Effector CD4-positive, alpha-beta T cell (primary cell): Measurements from ENCODE around the gene CBX1.
"Not testable (repeated sequence)": the region's sequence is repeated elsewhere in the genome, so short reads cannot be mapped to it uniquely, and the experiment has no call there.

Experiments
- DNase-seq: peaks from one replicate; pipeline ENCODE4 v3.0.0-alpha.2; 2020

The CBX1 gene

GRCh38 chr17:48071654-48072053 lies 29.6 kb downstream of the CBX1 start:
- DNase-seq: no peak

GRCh38 chr17:48070195-48070594 lies 31.1 kb downstream of the CBX1 start:
- no peak for DNase-seq

- DNase-seq: no peak
Observed at GRCh38 chr17:48068491-48068961, 32.8 kb downstream of the CBX1 start.

DNA sequence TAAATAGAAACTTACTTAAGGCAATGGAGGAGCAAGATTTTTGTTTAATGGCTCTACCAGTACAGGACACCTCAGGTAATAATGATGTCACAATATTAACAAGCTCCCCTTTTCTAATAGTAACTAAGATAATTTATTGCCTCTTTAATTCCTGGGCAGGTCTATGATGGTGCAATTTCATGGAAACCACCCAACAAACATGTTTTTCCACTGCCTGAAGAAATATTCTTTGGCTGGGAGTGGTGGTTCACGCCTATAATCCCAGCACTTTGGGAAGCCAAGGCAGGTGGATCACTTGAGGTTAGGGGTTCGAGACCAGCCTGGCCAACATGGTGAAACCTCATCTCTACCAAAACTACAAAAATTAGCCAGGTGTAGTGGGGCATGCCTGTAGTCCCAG lies 33.5 kb downstream of the CBX1 start:
- not testable (repeated sequence) for DNase-seq

- DNase-seq: no peak
Observed at GRCh38 chr17:48067245-48067644, 34.0 kb downstream of the CBX1 start.

- no peak for DNase-seq
Observed at GRCh38 chr17:48066656-48067055, 34.6 kb downstream of the CBX1 start.

GRCh38 chr17:48066192-48066591 lies 35.1 kb downstream of the CBX1 start:
- no peak for DNase-seq

GRCh38 chr17:48064638-48065037 lies 36.6 kb downstream of the CBX1 start:
- DNase-seq: no peak

GRCh38 chr17:48062273-48062672 lies 39.0 kb downstream of the CBX1 start:
- DNase-seq: no peak

DNA sequence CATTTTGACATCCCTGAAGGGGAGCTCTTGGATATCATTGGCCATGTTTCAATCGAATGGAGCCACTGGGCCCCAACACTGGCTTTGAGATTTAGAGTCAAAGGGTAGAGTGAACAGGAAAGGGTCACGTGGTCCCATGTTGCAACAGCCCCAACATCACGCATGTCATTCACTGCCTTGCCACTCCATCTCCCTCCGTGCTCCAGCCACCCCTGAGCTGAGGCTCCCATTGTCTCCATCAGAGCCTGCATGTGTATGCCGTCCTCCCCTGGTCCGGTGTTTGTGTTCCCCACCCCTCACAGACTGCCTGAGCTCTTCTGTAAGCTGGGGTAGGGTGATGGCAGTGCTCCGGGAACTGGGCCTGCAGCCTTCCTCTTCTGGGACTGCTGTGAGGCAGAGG lies 41.0 kb downstream of the CBX1 start:
- DNase-seq: no peak

DNA sequence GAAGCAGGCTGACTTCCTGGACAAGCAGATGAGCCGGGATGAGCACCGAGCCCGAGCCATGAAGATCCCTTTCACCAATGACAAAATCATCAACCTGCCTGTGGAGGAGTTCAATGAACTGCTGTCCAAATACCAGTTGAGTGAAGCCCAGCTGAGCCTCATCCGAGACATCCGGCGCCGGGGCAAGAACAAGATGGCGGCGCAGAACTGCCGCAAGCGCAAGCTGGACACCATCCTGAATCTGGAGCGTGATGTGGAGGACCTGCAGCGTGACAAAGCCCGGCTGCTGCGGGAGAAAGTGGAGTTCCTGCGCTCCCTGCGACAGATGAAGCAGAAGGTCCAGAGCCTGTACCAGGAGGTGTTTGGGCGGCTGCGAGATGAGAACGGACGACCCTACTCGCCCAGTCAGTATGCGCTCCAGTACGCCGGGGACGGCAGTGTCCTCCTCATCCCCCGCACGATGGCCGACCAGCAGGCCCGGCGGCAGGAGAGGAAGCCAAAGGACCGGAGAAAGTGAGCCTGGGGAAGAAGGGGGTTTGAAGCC lies 42.1 kb downstream of the CBX1 start:
- DNase-seq: no peak

DNA sequence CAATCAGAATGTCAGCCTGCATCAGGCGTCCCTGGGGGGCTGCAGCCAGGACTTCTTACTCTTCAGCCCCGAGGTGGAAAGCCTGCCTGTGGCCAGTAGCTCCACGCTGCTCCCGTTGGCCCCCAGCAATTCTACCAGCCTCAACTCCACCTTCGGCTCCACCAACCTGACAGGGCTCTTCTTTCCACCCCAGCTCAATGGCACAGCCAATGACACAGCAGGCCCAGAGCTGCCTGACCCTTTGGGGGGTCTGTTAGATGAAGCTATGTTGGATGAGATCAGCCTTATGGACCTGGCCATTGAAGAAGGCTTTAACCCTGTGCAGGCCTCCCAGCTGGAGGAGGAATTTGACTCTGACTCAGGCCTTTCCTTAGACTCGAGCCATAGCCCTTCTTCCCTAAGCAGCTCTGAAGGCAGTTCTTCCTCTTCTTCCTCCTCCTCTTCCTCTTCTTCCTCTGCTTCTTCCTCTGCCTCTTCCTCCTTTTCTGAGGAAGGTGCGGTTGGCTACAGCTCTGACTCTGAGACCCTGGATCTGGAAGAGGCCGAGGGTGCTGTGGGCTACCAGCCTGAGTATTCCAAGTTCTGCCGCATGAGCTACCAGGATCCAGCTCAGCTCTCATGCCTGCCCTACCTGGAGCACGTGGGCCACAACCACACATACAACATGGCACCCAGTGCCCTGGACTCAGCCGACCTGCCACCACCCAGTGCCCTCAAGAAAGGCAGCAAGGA lies 42.7 kb downstream of the CBX1 start:
- DNase-seq: no peak

DNA sequence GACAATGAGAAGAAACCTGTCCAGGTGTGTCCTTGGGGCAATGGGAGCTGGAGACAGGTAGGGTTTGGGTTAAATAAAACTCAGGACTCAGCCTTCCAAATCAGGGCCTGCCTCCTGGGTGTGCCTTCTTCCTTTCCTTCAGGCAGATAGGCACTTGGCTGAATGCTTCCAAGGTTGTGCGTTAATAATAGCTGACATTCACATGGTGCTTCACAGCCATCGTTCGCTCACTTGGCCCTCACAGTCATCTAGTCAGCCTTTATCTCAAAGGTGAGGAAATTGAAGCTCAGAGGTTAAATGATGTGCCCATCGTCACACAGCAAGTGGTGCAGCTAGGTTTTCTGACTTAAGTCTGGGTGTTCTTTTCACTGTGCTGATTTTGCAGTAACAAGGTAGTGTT lies 43.7 kb downstream of the CBX1 start:
- DNase-seq: no peak

GRCh38 chr17:48056879-48057278 lies 44.4 kb downstream of the CBX1 start:
- no peak for DNase-seq

DNA sequence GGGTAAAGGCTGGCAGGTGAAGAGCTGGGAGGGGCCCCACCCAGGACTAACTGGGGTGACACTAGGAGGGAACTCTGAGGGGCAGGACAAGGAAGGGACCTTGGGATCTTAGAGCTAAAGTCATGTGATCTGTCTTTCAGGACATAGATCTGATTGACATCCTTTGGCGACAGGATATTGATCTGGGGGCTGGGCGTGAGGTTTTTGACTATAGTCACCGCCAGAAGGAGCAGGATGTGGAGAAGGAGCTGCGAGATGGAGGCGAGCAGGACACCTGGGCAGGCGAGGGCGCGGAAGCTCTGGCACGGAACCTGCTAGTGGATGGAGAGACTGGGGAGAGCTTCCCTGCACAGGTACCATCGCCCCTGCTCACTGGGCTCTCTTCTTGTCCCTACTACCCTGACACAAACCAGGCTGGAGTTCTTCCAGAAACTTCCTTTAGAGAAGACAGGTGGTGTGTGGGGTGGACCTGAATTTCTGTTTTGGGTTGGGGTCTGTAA lies 45.0 kb downstream of the CBX1 start:
- DNase-seq: no peak

- no peak for DNase-seq
Observed at GRCh38 chr17:48055531-48056245, 45.6 kb downstream of the CBX1 start.

GRCh38 chr17:48054238-48055185 lies 46.8 kb downstream of the CBX1 start:
- no peak for DNase-seq

GRCh38 chr17:48053758-48054237 lies 47.5 kb downstream of the CBX1 start:
- no peak for DNase-seq

- no peak for DNase-seq
Observed at GRCh38 chr17:48052956-48053757, 48.1 kb downstream of the CBX1 start.

DNA sequence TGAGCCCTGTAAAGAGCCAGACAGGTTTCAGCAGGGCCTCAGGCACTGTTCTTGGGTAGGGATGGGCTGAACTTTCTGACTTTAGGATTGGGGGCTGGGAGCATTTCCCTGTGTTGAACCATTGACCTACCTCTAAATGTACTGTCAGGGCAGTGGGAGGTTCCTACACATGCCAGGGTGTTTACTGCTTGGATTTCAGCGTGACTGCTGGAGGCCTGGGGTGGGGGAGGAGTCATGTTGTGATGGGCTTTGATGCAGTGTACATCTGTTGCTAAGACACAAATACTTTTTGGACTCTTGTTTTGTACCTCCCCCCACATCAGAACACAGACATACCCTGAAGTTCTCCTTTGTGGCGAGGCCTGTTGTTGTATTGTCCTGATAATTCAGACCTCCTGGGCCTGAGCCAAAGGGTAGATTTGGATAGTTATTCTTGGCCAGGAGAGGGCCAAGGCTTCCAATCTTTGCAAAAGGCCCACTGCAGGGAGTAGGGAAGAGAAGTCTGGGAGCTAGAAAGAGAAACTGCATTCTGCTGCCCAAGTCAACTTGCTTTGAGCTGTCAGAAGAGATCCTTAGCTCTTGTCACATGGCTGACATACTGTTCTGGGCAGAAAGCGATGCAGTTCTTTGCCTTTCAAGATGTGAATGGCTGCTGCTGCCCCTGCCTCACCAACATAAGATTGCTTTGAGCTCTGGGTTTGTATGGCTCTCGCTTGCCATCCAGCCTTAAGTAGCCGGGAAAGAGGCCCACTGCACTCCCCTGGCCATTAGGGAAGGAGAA lies 49.4 kb downstream of the CBX1 start:
- no peak for DNase-seq

DNA sequence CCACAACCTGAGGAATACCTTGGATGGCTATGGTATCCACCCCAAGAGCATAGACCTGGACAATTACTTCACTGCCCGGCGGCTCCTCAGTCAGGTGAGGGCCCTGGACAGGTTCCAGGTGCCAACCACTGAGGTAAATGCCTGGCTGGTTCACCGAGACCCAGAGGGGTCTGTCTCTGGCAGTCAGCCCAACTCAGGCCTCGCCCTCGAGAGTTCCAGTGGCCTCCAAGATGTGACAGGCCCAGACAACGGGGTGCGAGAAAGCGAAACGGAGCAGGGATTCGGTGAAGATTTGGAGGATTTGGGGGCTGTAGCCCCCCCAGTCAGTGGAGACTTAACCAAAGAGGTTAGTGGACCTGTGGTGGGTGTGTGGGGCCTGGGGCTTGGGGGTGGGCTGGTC lies 50.0 kb downstream of the CBX1 start:
- no peak for DNase-seq
